WTC11 (cell line): Measurements from ENCODE around the gene PSMD13. TPM values are rescaled to one million over a fixed set of nuclear protein-coding genes. Genes with fewer than 3 reads are reported as not detected.
A peak's percentile ranks its signal among the peaks of the same experiment; 100 is the strongest.

Experiments
- CREB1 ChIP-seq: sonication (generic); formaldehyde crosslinking; IDR thresholded peaks from 2 replicates; pipeline ENCODE4 v1.8.0; 2023; ENCODE audit warnings: mild to moderate bottlenecking, missing genetic modification reagents
- ETV6 ChIP-seq: sonication (generic); formaldehyde crosslinking; IDR thresholded peaks from 2 replicates; pipeline ENCODE4 v1.8.1; 2022; ENCODE audit warnings: mild to moderate bottlenecking, missing genetic modification reagents
- GABPB1 ChIP-seq: sonication (generic); formaldehyde crosslinking; IDR thresholded peaks from 2 replicates; pipeline ENCODE4 v1.8.1; 2023; ENCODE audit warnings: mild to moderate bottlenecking, missing genetic modification reagents
- GTF2I ChIP-seq: fragments of 250-450 bp; sonication (Bioruptor Pico); conservative IDR thresholded peaks from 2 replicates; pipeline ENCODE4 v1.4.0; 2021; ENCODE audit warnings: mild to moderate bottlenecking
- JUN ChIP-seq: sonication (generic); formaldehyde crosslinking; IDR thresholded peaks from 2 replicates; pipeline ENCODE4 v1.8.0; 2023; ENCODE audit warnings: mild to moderate bottlenecking, missing genetic modification reagents
- OVOL2 ChIP-seq: fragments of 250-450 bp; sonication (Bioruptor Pico); IDR thresholded peaks from 2 replicates; pipeline ENCODE4 v1.9.0; 2021; ENCODE audit warnings: mild to moderate bottlenecking, borderline replicate concordance
- PRRX2 ChIP-seq: fragments of 250-450 bp; sonication (Bioruptor Pico); IDR thresholded peaks from 2 replicates; pipeline ENCODE4 v1.8.0; 2021; ENCODE audit warnings: mild to moderate bottlenecking
- RELA ChIP-seq: sonication (generic); formaldehyde crosslinking; IDR thresholded peaks from 2 replicates; pipeline ENCODE4 v1.8.1; 2022; ENCODE audit warnings: missing genetic modification reagents, mild to moderate bottlenecking, borderline replicate concordance
- SP1 ChIP-seq: sonication (generic); formaldehyde crosslinking; conservative IDR thresholded peaks from 2 replicates; pipeline ENCODE4 v1.8.1; 2022; ENCODE audit warnings: missing genetic modification reagents
- TCF7 ChIP-seq: sonication (generic); formaldehyde crosslinking; IDR thresholded peaks from 2 replicates; pipeline ENCODE4 v1.8.0; 2022; ENCODE audit warnings: mild to moderate bottlenecking, low read depth, missing genetic modification reagents, moderate library complexity
- ZBTB21 ChIP-seq: sonication (generic); formaldehyde crosslinking; IDR thresholded peaks from 2 replicates; pipeline ENCODE4 v1.8.1; 2023; ENCODE audit warnings: mild to moderate bottlenecking, missing genetic modification reagents, borderline replicate concordance
- ZNF138 ChIP-seq: sonication (generic); formaldehyde crosslinking; conservative IDR thresholded peaks from 2 replicates; pipeline ENCODE4 v1.8.1; 2022; ENCODE audit warnings: mild to moderate bottlenecking, moderate library complexity, missing genetic modification reagents
- ZNF396 ChIP-seq: fragments of 250-450 bp; sonication (Bioruptor Pico); IDR thresholded peaks from 2 replicates; pipeline ENCODE4 v1.8.0; 2021; ENCODE audit warnings: mild to moderate bottlenecking, moderate library complexity, borderline replicate concordance
- ZNF423 ChIP-seq: fragments of 250-450 bp; sonication (Bioruptor Pico); IDR thresholded peaks from 2 replicates; pipeline ENCODE4 v2.1.2; 2022; ENCODE audit warnings: mild to moderate bottlenecking, moderate library complexity
- ZNF671 ChIP-seq: fragments of 250-450 bp; sonication (Bioruptor Pico); IDR thresholded peaks from 2 replicates; pipeline ENCODE4 v1.8.0; 2021; ENCODE audit warnings: mild to moderate bottlenecking
- total RNA-seq: library from RNA; stranded (reverse); gene quantifications from 3 replicates; pipeline ENCODE4 v1.2.3, GENCODE V29; 2021
- TF ChIP-seq, protein P1 (sequence below): sonication (generic); formaldehyde crosslinking; IDR thresholded peaks from 2 replicates; pipeline ENCODE4 v1.8.1; 2022; ENCODE audit warnings: mild to moderate bottlenecking, moderate library complexity, missing genetic modification reagents
- TF ChIP-seq, protein P2 (sequence below): sonication (generic); formaldehyde crosslinking; IDR thresholded peaks from 2 replicates; pipeline ENCODE4 v1.8.1; 2022; ENCODE audit warnings: low read depth, missing genetic modification reagents, borderline replicate concordance
- TF ChIP-seq, protein P3 (sequence below): sonication (generic); formaldehyde crosslinking; IDR thresholded peaks from 2 replicates; pipeline ENCODE4 v1.8.1; 2022; ENCODE audit warnings: missing genetic modification reagents, borderline replicate concordance
- TF ChIP-seq, protein P4 (sequence below): sonication (generic); formaldehyde crosslinking; IDR thresholded peaks from 2 replicates; pipeline ENCODE4 v1.8.0; 2022; ENCODE audit warnings: missing genetic modification reagents
- TF ChIP-seq, protein P5 (sequence below): sonication (generic); formaldehyde crosslinking; IDR thresholded peaks from 2 replicates; pipeline ENCODE4 v1.8.1; 2022; ENCODE audit warnings: low read depth, mild to moderate bottlenecking, moderate library complexity, missing genetic modification reagents, borderline replicate concordance
- TF ChIP-seq, protein P6 (sequence below): fragments of 200-600 bp; IDR thresholded peaks from 2 replicates; pipeline ENCODE4 v1.8.0; 2022; ENCODE audit warnings: antibody characterized with exemption
- TF ChIP-seq, protein P7 (sequence below): sonication (generic); formaldehyde crosslinking; IDR thresholded peaks from 2 replicates; pipeline ENCODE4 v1.8.1; 2022; ENCODE audit warnings: mild to moderate bottlenecking, missing genetic modification reagents, moderate library complexity, borderline replicate concordance

PSMD13 gene
- total RNA-seq, 1 experiment from 2014 or later = 148 TPM

DNA sequence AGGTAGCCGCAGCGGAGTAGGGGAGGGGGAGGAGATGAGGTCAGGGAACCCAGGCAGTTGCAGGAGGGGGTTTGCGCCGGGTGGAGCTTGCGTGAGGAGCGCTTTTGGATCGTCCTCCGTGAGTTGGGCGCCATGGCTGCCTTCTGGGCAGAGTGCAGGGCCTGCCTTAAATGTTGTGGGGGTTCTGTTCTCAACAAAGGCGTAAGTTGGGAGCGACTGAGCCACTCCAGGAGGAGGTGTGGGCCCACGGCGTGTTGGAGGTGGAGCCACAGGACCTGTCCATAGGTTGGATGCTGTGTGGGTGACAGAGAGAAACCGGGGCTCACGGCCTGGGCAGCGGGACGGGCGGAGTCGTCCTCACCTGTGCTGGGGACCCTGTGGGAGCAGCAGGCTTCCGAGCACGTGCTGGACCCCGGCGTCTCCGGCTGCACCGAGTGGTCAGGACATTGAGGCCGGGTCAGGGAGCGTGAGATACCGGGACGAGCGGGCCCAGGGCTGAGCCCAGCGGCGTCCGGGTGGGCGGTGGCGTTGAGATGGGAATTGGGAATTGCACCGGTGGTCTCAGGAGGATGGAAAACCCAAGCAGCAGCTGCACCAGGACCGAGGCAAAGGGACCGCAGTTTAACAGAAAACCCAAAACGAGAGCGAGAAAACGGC lies 51.2 kb downstream of the PSMD13 start (continued):
- TF ChIP-seq, protein P1, sequence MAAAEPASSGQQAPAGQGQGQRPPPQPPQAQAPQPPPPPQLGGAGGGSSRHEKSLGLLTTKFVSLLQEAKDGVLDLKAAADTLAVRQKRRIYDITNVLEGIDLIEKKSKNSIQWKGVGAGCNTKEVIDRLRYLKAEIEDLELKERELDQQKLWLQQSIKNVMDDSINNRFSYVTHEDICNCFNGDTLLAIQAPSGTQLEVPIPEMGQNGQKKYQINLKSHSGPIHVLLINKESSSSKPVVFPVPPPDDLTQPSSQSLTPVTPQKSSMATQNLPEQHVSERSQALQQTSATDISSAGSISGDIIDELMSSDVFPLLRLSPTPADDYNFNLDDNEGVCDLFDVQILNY (CRISPR knock-in tag) = no peak
- TF ChIP-seq JUN (CRISPR knock-in tag) (no peak), CREB1 (CRISPR knock-in tag) (no peak), SP1 (CRISPR knock-in tag) (no peak), PRRX2 (no peak), GABPB1 (CRISPR knock-in tag) (no peak), OVOL2 (CRISPR knock-in tag) (no peak), ZBTB21 (CRISPR knock-in tag) (no peak), ZNF138 (CRISPR knock-in tag) (no peak), ZNF423 (CRISPR knock-in tag) (no peak), RELA (CRISPR knock-in tag) (no peak), TCF7 (no peak), ETV6 (CRISPR knock-in tag) (0 out of 2 replicates have a peak, but pooled peaks have one; percentile 34), ZNF671 (CRISPR knock-in tag) (no peak), ZNF396 (no peak), GTF2I (no peak)
- TF ChIP-seq, protein P2, sequence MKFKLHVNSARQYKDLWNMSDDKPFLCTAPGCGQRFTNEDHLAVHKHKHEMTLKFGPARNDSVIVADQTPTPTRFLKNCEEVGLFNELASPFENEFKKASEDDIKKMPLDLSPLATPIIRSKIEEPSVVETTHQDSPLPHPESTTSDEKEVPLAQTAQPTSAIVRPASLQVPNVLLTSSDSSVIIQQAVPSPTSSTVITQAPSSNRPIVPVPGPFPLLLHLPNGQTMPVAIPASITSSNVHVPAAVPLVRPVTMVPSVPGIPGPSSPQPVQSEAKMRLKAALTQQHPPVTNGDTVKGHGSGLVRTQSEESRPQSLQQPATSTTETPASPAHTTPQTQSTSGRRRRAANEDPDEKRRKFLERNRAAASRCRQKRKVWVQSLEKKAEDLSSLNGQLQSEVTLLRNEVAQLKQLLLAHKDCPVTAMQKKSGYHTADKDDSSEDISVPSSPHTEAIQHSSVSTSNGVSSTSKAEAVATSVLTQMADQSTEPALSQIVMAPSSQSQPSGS (CRISPR knock-in tag) = no peak
- TF ChIP-seq, protein P3, sequence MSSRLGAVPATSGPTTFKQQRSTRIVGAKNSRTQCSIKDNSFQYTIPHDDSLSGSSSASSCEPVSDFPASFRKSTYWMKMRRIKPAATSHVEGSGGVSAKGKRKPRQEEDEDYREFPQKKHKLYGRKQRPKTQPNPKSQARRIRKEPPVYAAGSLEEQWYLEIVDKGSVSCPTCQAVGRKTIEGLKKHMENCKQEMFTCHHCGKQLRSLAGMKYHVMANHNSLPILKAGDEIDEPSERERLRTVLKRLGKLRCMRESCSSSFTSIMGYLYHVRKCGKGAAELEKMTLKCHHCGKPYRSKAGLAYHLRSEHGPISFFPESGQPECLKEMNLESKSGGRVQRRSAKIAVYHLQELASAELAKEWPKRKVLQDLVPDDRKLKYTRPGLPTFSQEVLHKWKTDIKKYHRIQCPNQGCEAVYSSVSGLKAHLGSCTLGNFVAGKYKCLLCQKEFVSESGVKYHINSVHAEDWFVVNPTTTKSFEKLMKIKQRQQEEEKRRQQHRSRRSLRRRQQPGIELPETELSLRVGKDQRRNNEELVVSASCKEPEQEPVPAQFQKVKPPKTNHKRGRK = no peak
- TF ChIP-seq, protein P4, sequence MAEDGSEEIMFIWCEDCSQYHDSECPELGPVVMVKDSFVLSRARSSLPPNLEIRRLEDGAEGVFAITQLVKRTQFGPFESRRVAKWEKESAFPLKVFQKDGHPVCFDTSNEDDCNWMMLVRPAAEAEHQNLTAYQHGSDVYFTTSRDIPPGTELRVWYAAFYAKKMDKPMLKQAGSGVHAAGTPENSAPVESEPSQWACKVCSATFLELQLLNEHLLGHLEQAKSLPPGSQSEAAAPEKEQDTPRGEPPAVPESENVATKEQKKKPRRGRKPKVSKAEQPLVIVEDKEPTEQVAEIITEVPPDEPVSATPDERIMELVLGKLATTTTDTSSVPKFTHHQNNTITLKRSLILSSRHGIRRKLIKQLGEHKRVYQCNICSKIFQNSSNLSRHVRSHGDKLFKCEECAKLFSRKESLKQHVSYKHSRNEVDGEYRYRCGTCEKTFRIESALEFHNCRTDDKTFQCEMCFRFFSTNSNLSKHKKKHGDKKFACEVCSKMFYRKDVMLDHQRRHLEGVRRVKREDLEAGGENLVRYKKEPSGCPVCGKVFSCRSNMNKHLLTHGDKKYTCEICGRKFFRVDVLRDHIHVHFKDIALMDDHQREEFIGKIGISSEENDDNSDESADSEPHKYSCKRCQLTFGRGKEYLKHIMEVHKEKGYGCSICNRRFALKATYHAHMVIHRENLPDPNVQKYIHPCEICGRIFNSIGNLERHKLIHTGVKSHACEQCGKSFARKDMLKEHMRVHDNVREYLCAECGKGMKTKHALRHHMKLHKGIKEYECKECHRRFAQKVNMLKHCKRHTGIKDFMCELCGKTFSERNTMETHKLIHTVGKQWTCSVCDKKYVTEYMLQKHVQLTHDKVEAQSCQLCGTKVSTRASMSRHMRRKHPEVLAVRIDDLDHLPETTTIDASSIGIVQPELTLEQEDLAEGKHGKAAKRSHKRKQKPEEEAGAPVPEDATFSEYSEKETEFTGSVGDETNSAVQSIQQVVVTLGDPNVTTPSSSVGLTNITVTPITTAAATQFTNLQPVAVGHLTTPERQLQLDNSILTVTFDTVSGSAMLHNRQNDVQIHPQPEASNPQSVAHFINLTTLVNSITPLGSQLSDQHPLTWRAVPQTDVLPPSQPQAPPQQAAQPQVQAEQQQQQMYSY = no peak
- TF ChIP-seq, protein P5, sequence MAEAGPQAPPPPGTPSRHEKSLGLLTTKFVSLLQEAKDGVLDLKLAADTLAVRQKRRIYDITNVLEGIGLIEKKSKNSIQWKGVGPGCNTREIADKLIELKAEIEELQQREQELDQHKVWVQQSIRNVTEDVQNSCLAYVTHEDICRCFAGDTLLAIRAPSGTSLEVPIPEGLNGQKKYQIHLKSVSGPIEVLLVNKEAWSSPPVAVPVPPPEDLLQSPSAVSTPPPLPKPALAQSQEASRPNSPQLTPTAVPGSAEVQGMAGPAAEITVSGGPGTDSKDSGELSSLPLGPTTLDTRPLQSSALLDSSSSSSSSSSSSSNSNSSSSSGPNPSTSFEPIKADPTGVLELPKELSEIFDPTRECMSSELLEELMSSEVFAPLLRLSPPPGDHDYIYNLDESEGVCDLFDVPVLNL (CRISPR knock-in tag) = no peak
- TF ChIP-seq, protein P6, sequence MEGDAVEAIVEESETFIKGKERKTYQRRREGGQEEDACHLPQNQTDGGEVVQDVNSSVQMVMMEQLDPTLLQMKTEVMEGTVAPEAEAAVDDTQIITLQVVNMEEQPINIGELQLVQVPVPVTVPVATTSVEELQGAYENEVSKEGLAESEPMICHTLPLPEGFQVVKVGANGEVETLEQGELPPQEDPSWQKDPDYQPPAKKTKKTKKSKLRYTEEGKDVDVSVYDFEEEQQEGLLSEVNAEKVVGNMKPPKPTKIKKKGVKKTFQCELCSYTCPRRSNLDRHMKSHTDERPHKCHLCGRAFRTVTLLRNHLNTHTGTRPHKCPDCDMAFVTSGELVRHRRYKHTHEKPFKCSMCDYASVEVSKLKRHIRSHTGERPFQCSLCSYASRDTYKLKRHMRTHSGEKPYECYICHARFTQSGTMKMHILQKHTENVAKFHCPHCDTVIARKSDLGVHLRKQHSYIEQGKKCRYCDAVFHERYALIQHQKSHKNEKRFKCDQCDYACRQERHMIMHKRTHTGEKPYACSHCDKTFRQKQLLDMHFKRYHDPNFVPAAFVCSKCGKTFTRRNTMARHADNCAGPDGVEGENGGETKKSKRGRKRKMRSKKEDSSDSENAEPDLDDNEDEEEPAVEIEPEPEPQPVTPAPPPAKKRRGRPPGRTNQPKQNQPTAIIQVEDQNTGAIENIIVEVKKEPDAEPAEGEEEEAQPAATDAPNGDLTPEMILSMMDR = no peak
- TF ChIP-seq, protein P7, sequence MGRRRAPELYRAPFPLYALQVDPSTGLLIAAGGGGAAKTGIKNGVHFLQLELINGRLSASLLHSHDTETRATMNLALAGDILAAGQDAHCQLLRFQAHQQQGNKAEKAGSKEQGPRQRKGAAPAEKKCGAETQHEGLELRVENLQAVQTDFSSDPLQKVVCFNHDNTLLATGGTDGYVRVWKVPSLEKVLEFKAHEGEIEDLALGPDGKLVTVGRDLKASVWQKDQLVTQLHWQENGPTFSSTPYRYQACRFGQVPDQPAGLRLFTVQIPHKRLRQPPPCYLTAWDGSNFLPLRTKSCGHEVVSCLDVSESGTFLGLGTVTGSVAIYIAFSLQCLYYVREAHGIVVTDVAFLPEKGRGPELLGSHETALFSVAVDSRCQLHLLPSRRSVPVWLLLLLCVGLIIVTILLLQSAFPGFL (CRISPR knock-in tag) = no peak
